Mesendoderm (in vitro differentiated cells): ENCODE measurements around the gene DNASE2B.

ENCODE experiments used
- DNase-seq: peaks from one replicate; pipeline ENCODE4 v3.0.0; 2013
- H2AK5ac ChIP-seq: 2 replicates; pipeline ENCODE4 v1.6.1; 2013; ENCODE audit warnings: low read length, inconsistent platforms
- H2BK120ac ChIP-seq: 2 replicates; pipeline ENCODE4 v1.6.1; 2013; ENCODE audit warnings: low read depth, mild to moderate bottlenecking, low read length, moderate library complexity, mixed read lengths
- H2BK15ac ChIP-seq: replicated peaks from 2 replicates; pipeline ENCODE4 v1.6.1; 2013; ENCODE audit warnings: low read depth, mild to moderate bottlenecking, moderate library complexity
- H2BK5ac ChIP-seq: 2 replicates; pipeline ENCODE4 v1.6.1; 2013; ENCODE audit warnings: low read length, inconsistent platforms
- H3K18ac ChIP-seq: 2 replicates; pipeline ENCODE4 v1.6.1; 2013; ENCODE audit warnings: mild to moderate bottlenecking, low read length, mixed read lengths
- H3K23ac ChIP-seq: one replicate; pipeline ENCODE4 v1.6.1; 2013; ENCODE audit warnings: low read length
- H3K27ac ChIP-seq: 2 replicates; pipeline ENCODE4 v1.5.1; 2013; ENCODE audit warnings: low read depth, mild to moderate bottlenecking, inconsistent platforms, low read length, moderate library complexity
- H3K27me3 ChIP-seq: 2 replicates; pipeline ENCODE4 v1.6.1; 2013; ENCODE audit warnings: low read length, control low read depth, mild to moderate bottlenecking, inconsistent platforms; ENCODE audit not compliant: insufficient read depth, poor library complexity
- H3K36me3 ChIP-seq: 2 replicates; pipeline ENCODE4 v1.6.1; 2013; ENCODE audit warnings: low read length, inconsistent platforms; ENCODE audit not compliant: control insufficient read depth, insufficient read depth
- H3K4ac ChIP-seq: one replicate; pipeline ENCODE4 v1.6.1; 2013; ENCODE audit warnings: low read depth, mild to moderate bottlenecking, low read length, moderate library complexity
- H3K4me1 ChIP-seq: 2 replicates; pipeline ENCODE4 v1.6.1; 2013; ENCODE audit warnings: low read depth, low read length, inconsistent platforms; ENCODE audit not compliant: control insufficient read depth
- H3K4me2 ChIP-seq: 2 replicates; pipeline ENCODE4 v1.6.1; 2013; ENCODE audit warnings: low read length
- H3K4me3 ChIP-seq: 2 replicates; pipeline ENCODE4 v1.5.1; 2013; ENCODE audit warnings: mild to moderate bottlenecking, low read length
- H3K56ac ChIP-seq: one replicate; pipeline ENCODE4 v1.6.1; 2013; ENCODE audit warnings: low read length
- H3K79me1 ChIP-seq: 2 replicates; pipeline ENCODE4 v1.6.1; 2013; ENCODE audit warnings: low read length, inconsistent platforms
- H3K79me2 ChIP-seq: 2 replicates; pipeline ENCODE4 v1.6.1; 2013; ENCODE audit warnings: mild to moderate bottlenecking, low read length; ENCODE audit not compliant: control insufficient read depth, insufficient read depth
- H3K9ac ChIP-seq: 2 replicates; pipeline ENCODE4 v1.6.1; 2013; ENCODE audit warnings: low read length, inconsistent platforms
- H4K5ac ChIP-seq: one replicate; pipeline ENCODE4 v1.6.1; 2013; ENCODE audit warnings: low read length
- H4K8ac ChIP-seq: one replicate; pipeline ENCODE4 v1.6.1; 2013; ENCODE audit warnings: low read depth, mild to moderate bottlenecking, control low read depth, low read length, moderate library complexity
- WGBS: extraction: QIAGEN DNeasy Blood & Tissue Kit; methylation state at CpG from one replicate; pipeline ENCODE4 v1.1.7; 2013; ENCODE audit warnings: low lambda C conversion rate, missing lambda C conversion rate; ENCODE audit not compliant: insufficient coverage; ENCODE audit errors: extremely low coverage; 5-methylcytosine and 5-hydroxymethylcytosine counted together

The DNASE2B gene

GRCh38 chr1:84430546-84430945 lies 32.3 kb downstream of the DNASE2B start:
- WGBS = no CpG with 5 or more reads among the region's 2 CpGs
- DNase-seq = no peak
- H3K79me1 ChIP-seq = no peaks in the 10 kb centered on the region
- H3K27me3 ChIP-seq = peaks cover 2% of the 10 kb centered on the region
- no peaks in the 10 kb centered on the region for H3K79me2 ChIP-seq
- no peak overlapping the region for H2BK15ac ChIP-seq
- H3K56ac ChIP-seq = no peak overlapping the region
- no peak overlapping the region for H4K5ac ChIP-seq
- H3K18ac ChIP-seq = no peak overlapping the region
- H3K27ac ChIP-seq = no peak overlapping the region
- H2AK5ac ChIP-seq = no peak overlapping the region
- no peaks in the 10 kb centered on the region for H3K4me1 ChIP-seq
- no peak overlapping the region for H2BK120ac ChIP-seq
- no peak overlapping the region for H3K23ac ChIP-seq
- no peak overlapping the region for H3K4me2 ChIP-seq
- H3K4me3 ChIP-seq = no peak overlapping the region
- no peak overlapping the region for H4K8ac ChIP-seq
- H2BK5ac ChIP-seq = no peak overlapping the region
- H3K36me3 ChIP-seq = no peaks in the 10 kb centered on the region
- no peak overlapping the region for H3K4ac ChIP-seq
- no peak overlapping the region for H3K9ac ChIP-seq

GRCh38 chr1:84433258-84434080 lies 35.2 kb downstream of the DNASE2B start:
- no peak overlapping the region for H3K4me3 ChIP-seq
- no peak overlapping the region for H3K4ac ChIP-seq
- H3K79me2 ChIP-seq = no peaks in the 10 kb centered on the region
- no peak overlapping the region for H4K5ac ChIP-seq
- no peak overlapping the region for H3K18ac ChIP-seq
- no peaks in the 10 kb centered on the region for H3K4me1 ChIP-seq
- H2BK120ac ChIP-seq = no peak overlapping the region
- no peak overlapping the region for H3K4me2 ChIP-seq
- no peak overlapping the region for H2BK15ac ChIP-seq
- no peak overlapping the region for H2AK5ac ChIP-seq
- no CpG with 5 or more reads among the region's 11 CpGs for WGBS
- H3K79me1 ChIP-seq = no peaks in the 10 kb centered on the region
- H4K8ac ChIP-seq = no peak overlapping the region
- H3K36me3 ChIP-seq = no peaks in the 10 kb centered on the region
- H3K27me3 ChIP-seq = peaks cover 2% of the 10 kb centered on the region
- no peak overlapping the region for H3K56ac ChIP-seq
- H2BK5ac ChIP-seq = no peak overlapping the region
- H3K27ac ChIP-seq = no peak overlapping the region
- DNase-seq = peak; percentile 75
- no peak overlapping the region for H3K23ac ChIP-seq
- H3K9ac ChIP-seq = no peak overlapping the region

- H3K27me3 ChIP-seq = peaks cover 2% of the 10 kb centered on the region
- H3K4me3 ChIP-seq = no peak overlapping the region
- H4K8ac ChIP-seq = no peak overlapping the region
- DNase-seq = no peak
- H2BK120ac ChIP-seq = no peak overlapping the region
- no peak overlapping the region for H2AK5ac ChIP-seq
- H3K9ac ChIP-seq = no peak overlapping the region
- H2BK5ac ChIP-seq = no peak overlapping the region
- no peaks in the 10 kb centered on the region for H3K36me3 ChIP-seq
- no CpG with 5 or more reads among the region's 6 CpGs for WGBS
- no peaks in the 10 kb centered on the region for H3K79me1 ChIP-seq
- H2BK15ac ChIP-seq = no peak overlapping the region
- no peak overlapping the region for H3K23ac ChIP-seq
- H3K27ac ChIP-seq = no peak overlapping the region
- H3K79me2 ChIP-seq = no peaks in the 10 kb centered on the region
- H3K4me1 ChIP-seq = no peaks in the 10 kb centered on the region
- no peak overlapping the region for H4K5ac ChIP-seq
- no peak overlapping the region for H3K56ac ChIP-seq
- no peak overlapping the region for H3K18ac ChIP-seq
- H3K4me2 ChIP-seq = no peak overlapping the region
- H3K4ac ChIP-seq = no peak overlapping the region
These were observed 35.9 kb downstream of the DNASE2B start for GRCh38 chr1:84434081-84434769.

- H3K23ac ChIP-seq = no peak overlapping the region
- no peak overlapping the region for H2BK15ac ChIP-seq
- no peak overlapping the region for H3K4ac ChIP-seq
- no peak overlapping the region for H2AK5ac ChIP-seq
- no peak overlapping the region for H4K5ac ChIP-seq
- no peak overlapping the region for H2BK120ac ChIP-seq
- DNase-seq = no peak
- no peak overlapping the region for H3K27ac ChIP-seq
- no peak overlapping the region for H3K4me2 ChIP-seq
- no peak overlapping the region for H2BK5ac ChIP-seq
- H3K9ac ChIP-seq = no peak overlapping the region
- no CpG with 5 or more reads among the region's 4 CpGs for WGBS
- no peak overlapping the region for H3K4me3 ChIP-seq
- H3K4me1 ChIP-seq = no peaks in the 10 kb centered on the region
- no peaks in the 10 kb centered on the region for H3K79me1 ChIP-seq
- H4K8ac ChIP-seq = no peak overlapping the region
- H3K79me2 ChIP-seq = no peaks in the 10 kb centered on the region
- no peak overlapping the region for H3K18ac ChIP-seq
- H3K56ac ChIP-seq = no peak overlapping the region
- H3K36me3 ChIP-seq = no peaks in the 10 kb centered on the region
- H3K27me3 ChIP-seq = no peaks in the 10 kb centered on the region
These were observed 36.7 kb downstream of the DNASE2B start for GRCh38 chr1:84434801-84435549.

GRCh38 chr1:84436876-84437655 lies 38.8 kb downstream of the DNASE2B start:
- Histone ChIP-seq H3K9ac (no peak overlapping the region), H4K8ac (no peak overlapping the region), H3K27me3 (no peaks in the 10 kb centered on the region), H3K36me3 (no peaks in the 10 kb centered on the region), H3K27ac (no peak overlapping the region), H2BK5ac (no peak overlapping the region), H2BK120ac (no peak overlapping the region), H3K79me2 (no peaks in the 10 kb centered on the region), H3K4ac (no peak overlapping the region), H3K4me3 (no peak overlapping the region), H3K18ac (no peak overlapping the region), H3K4me1 (no peaks in the 10 kb centered on the region), H3K56ac (no peak overlapping the region), H4K5ac (no peak overlapping the region), H3K23ac (no peak overlapping the region), H3K79me1 (no peaks in the 10 kb centered on the region), H2BK15ac (no peak overlapping the region), H3K4me2 (no peak overlapping the region), H2AK5ac (no peak overlapping the region)
- no peak for DNase-seq
- no CpG with 5 or more reads among the region's 5 CpGs for WGBS
